ENCODE results near the gene PCIF1.
"Not testable (repeated sequence)": the region's sequence is repeated elsewhere in the genome, so short reads cannot be mapped to it uniquely, and the experiment has no call there.

PCIF1 gene

DNA sequence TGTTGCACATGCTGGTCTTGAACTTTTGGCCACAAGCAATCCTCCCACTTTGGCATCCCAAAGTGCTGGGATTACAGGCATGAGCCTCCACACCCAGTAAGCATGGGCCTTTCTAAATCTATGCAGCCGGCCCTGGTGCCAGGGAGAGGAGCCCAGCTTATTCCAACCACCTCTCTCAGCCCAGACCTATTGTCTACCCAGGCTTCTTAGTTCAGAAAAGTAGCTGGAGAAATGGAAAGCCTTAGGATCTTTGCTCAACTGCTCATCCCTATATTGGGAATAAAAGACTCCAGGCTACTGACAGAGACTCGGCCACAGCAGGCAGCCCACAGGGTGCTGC lies 7.8 kb upstream of the PCIF1 start:
- TF ChIP-seq CTCF (IDR thresholded peaks at IDR 0.05; ENCODE audit: control insufficient read depth, extremely low read depth, insufficient read depth), result no peak
- no peak for DNase-seq (ENCODE audit: low read depth)
- H3K4me3 ChIP-seq (ENCODE audit: low read depth, low read length), result no peak overlapping the region

DNA sequence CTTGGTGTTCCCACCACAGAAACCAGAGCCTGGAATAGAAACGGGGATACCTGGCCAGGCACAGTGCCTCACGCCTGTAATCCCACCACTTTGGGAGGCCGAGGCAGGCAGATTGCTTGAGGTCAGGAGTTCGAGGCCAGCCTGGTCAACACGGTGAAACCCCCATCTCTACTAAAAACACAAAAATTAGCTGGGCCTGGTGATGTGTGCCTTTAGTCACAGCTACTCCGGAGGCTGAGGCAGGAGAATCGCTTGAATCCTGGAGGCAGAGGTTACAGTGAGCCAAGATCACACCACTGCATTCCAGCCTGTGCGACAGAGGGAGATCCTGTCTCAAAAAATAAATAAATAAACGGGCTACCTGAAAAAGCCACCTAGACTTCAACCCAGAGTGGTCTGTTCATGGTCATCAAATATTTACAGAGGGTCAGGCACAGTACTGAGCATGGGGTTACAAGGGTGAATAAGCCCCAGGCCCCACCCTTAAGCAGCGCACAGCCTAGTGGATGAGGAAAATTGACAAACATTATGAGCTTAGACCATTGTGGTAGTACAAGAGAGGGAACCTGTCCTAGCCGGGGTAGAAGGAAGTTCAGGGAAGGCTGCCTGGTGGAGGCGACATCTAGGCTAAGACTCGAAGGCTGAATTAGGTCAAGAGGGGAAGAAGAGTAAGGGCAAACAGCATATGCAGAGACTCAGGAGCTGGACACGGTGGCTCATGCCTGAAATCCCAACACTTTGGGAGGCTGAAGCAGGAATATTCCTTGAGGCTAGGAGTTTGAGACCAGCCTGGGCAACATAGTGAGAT lies 7.2 kb upstream of the PCIF1 start:
- no peak for DNase-seq (ENCODE audit: low read depth)
- H3K4me3 ChIP-seq (ENCODE audit: low read depth, low read length), result no peak overlapping the region
- no peak for TF ChIP-seq CTCF (IDR thresholded peaks at IDR 0.05; ENCODE audit: control insufficient read depth, extremely low read depth, insufficient read depth)

DNA sequence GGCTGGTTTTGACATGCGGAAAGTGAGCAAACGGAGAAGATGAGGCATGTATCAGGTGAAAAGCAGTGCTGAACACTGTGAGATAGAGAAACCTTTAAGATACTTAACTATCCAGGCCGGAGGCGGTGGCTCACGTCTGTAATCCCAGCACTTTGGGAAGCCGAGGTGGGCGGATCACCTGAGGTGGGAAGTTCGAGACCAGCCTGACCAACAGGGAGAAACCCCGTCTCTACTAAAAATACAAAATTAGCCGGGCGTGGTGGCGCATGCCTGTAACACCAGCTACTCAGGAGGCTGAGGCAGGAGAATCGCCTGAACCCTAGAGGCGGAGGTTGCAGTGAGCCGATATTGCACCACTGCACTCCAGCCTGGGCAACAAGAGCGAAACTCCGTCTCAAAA lies 2.8 kb upstream of the PCIF1 start:
- DNase-seq (ENCODE audit: low read depth), result not testable (repeated sequence)

GRCh38 chr20:45933266-45934045 lies 1.0 kb upstream of the PCIF1 start:
- DNase-seq (ENCODE audit: low read depth), result peak; percentile 65
- TF ChIP-seq CTCF (IDR thresholded peaks at IDR 0.05; ENCODE audit: control insufficient read depth, extremely low read depth, insufficient read depth), result peak; percentile 50
- peak overlapping the region; percentile 82 for H3K4me3 ChIP-seq (ENCODE audit: low read depth, low read length)

More for the DNA sequence above, 2.8 kb upstream of the PCIF1 start:
- not testable (repeated sequence) for H3K4me3 ChIP-seq (ENCODE audit: low read depth, low read length)

GRCh38 chr20:45934046-45934585 lies 367 bp upstream of the PCIF1 start:
- peak overlapping the region; percentile 82 for H3K4me3 ChIP-seq (ENCODE audit: low read depth, low read length)
- no peak for DNase-seq (ENCODE audit: low read depth)
- no peak for TF ChIP-seq CTCF (IDR thresholded peaks at IDR 0.05; ENCODE audit: control insufficient read depth, extremely low read depth, insufficient read depth)

DNA sequence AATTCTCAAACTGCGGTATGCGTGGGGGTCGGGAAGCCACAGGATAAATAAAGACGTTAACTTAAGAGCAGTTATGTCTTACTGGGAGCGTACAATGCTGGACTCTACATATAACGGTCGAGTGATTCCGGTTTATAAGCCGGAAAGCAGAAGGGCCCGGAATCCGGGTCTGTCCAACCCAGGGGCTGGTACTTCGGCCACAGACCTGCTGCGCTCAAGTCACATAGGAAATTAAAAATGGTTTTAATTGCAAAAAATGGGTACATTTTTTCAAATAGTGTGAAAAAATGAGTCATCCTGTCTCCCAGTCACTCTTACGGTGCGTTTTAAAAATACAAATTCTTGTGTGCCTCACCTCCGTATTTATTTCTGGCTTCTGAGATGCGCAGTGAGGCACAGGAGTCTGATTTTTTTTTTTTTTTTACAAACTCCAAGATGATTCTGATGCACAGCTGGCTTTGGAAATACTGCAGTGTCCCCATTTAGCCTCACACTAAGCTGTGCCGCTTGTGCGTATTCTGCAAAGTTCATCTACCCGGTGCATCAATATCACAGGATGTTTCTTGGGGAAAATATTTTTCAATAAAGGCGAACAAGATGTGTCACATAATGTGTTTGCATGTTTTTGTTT lies 1.0 kb downstream of the PCIF1 start:
- peak overlapping the region; percentile 82 for H3K4me3 ChIP-seq (ENCODE audit: low read depth, low read length)
- no peak for DNase-seq (ENCODE audit: low read depth)
- TF ChIP-seq CTCF (IDR thresholded peaks at IDR 0.05; ENCODE audit: control insufficient read depth, extremely low read depth, insufficient read depth), result no peak

GRCh38 chr20:45937765-45938164 lies 3.3 kb downstream of the PCIF1 start:
- DNase-seq (ENCODE audit: low read depth), result no peak
- no peak for TF ChIP-seq CTCF (IDR thresholded peaks at IDR 0.05; ENCODE audit: control insufficient read depth, extremely low read depth, insufficient read depth)
- no peak overlapping the region for H3K4me3 ChIP-seq (ENCODE audit: low read depth, low read length)
